RWPE2 (cell line): ENCODE results near the gene ZNF423.

Experiments
- ATAC-seq: fragments of 200-7000 bp; cut with Tn5 transposase; 3 replicates; pipeline ENCODE4 v1.9.1; 2021; ENCODE audit warnings: low read depth
- DNase-seq: peaks from one replicate; pipeline ENCODE4 v3.0.0-alpha.2; 2020; ENCODE audit warnings: low spot score
- H3K27ac ChIP-seq: fragments of 450-650 bp; 2 replicates; pipeline ENCODE4 v1.5.1; 2017; ENCODE audit warnings: mild to moderate bottlenecking; ENCODE audit not compliant: poor library complexity, severe bottlenecking
- H3K27me3 ChIP-seq: fragments of 250-450 bp; sonication (Bioruptor Pico); 2 replicates; pipeline ENCODE4 v1.5.1; 2021; ENCODE audit warnings: mild to moderate bottlenecking, moderate library complexity; ENCODE audit not compliant: insufficient read depth, poor library complexity, severe bottlenecking
- H3K36me3 ChIP-seq: fragments of 250-450 bp; sonication (Bioruptor Pico); 2 replicates; pipeline ENCODE4 v1.5.1; 2020; ENCODE audit warnings: low read depth, mild to moderate bottlenecking, moderate library complexity
- H3K4me1 ChIP-seq: fragments of 250-450 bp; sonication (Bioruptor Pico); 2 replicates; pipeline ENCODE4 v1.5.1; 2021; ENCODE audit warnings: mild to moderate bottlenecking, moderate library complexity; ENCODE audit not compliant: insufficient read depth, poor library complexity, severe bottlenecking
- H3K4me3 ChIP-seq: fragments of 250-450 bp; sonication (Bioruptor Pico); 2 replicates; pipeline ENCODE4 v1.5.1; 2021; ENCODE audit warnings: mild to moderate bottlenecking, moderate library complexity; ENCODE audit not compliant: severe bottlenecking
- H3K9me3 ChIP-seq: fragments of 250-450 bp; sonication (Bioruptor Pico); 2 replicates; pipeline ENCODE4 v1.5.1; 2021; ENCODE audit warnings: mild to moderate bottlenecking, moderate library complexity; ENCODE audit not compliant: severe bottlenecking
- CTCF ChIP-seq: fragments of 450-650 bp; IDR thresholded peaks from one replicate; pipeline ENCODE4 v1.5.1; 2017; ENCODE audit warnings: mild to moderate bottlenecking, moderate library complexity; ENCODE audit not compliant: poor library complexity, severe bottlenecking

Gene ZNF423

DNA sequence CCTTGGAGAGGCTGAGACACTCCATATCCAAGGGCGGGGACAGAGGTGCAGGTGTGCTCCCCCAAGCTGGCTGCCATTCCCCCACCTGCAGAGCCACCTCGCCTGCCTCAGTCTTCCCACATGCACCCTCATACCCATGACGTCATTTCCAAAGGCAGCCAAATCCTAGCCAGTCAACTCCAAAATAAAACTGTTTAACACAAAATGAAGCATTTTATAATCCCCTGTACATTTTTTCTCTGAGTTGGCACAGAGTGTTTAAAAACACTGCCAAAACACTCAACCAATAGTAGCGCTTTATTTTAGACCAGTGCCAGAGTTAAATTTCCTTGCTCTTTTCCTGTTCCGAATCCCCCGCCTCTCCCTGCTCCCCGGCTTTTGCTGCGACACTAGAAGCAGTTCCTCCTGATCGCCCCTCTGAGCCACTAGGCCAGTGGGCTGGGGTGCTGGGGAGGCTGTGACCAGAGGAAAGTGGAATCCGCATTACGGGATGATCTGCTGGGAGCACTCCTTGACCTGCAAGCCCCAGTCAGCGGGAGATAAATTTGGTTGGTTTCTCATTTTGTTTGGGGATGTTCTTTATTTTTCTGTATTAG, 139.5 kb downstream of the ZNF423 start:
- Histone ChIP-seq H3K9me3 (no peaks in the 10 kb centered on the region), H3K4me3 (no peak overlapping the region), H3K27me3 (peaks cover 9% of the 10 kb centered on the region), H3K4me1 (no peaks in the 10 kb centered on the region), H3K36me3 (no peaks in the 10 kb centered on the region), H3K27ac (no peak overlapping the region)
- TF ChIP-seq CTCF: no peak
- DNase-seq (no peak), ATAC-seq (no peak)

GRCh38 chr16:49713770-49714169, 142.1 kb downstream of the ZNF423 start:
- H3K27ac ChIP-seq: no peak overlapping the region
- H3K36me3 ChIP-seq: no peaks in the 10 kb centered on the region
- H3K4me3 ChIP-seq: no peak overlapping the region
- no peaks in the 10 kb centered on the region for H3K4me1 ChIP-seq
- DNase-seq: no peak
- peaks cover 6% of the 10 kb centered on the region for H3K27me3 ChIP-seq
- no peak for ATAC-seq
- no peaks in the 10 kb centered on the region for H3K9me3 ChIP-seq
- TF ChIP-seq CTCF: no peak

DNA sequence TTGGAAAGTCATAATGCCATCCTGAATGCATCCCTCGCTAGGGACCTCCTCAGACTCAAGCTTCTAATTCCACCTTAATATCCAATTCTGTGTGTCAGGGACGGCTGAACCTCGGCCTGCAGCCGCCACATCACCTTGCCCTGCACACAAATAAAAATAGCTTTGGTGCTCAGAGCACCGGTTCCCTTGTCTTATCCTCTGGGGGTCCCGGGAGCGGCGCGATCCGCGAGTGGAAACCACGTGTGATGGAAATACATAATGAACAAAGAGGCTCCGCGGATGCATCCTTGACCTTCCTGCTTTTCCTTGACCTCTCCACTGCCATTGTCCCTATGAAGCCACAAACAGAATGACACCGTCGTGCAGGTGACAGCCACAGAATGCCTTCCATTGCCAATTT, 143.4 kb downstream of the ZNF423 start:
- Histone ChIP-seq H3K27ac (no peak overlapping the region), H3K36me3 (no peaks in the 10 kb centered on the region), H3K4me3 (no peak overlapping the region), H3K4me1 (no peaks in the 10 kb centered on the region), H3K9me3 (no peaks in the 10 kb centered on the region), H3K27me3 (peaks cover 6% of the 10 kb centered on the region)
- DNase-seq: no peak
- ATAC-seq: no peak
- TF ChIP-seq CTCF: no peak

- Histone ChIP-seq H3K27ac (no peak overlapping the region), H3K36me3 (no peaks in the 10 kb centered on the region), H3K9me3 (no peaks in the 10 kb centered on the region), H3K27me3 (peaks cover 6% of the 10 kb centered on the region), H3K4me1 (no peaks in the 10 kb centered on the region), H3K4me3 (no peak overlapping the region)
- TF ChIP-seq CTCF: no peak
- no peak for ATAC-seq
- DNase-seq: no peak
Measured at GRCh38 chr16:49712106-49712505, 143.8 kb downstream of the ZNF423 start.

GRCh38 chr16:49709057-49709456, 146.9 kb downstream of the ZNF423 start:
- Histone ChIP-seq H3K27me3 (no peaks in the 10 kb centered on the region), H3K27ac (no peak overlapping the region)

More at GRCh38 chr16:49709057-49709456, 146.9 kb downstream of the ZNF423 start:
- no peak for ATAC-seq
- no peak for DNase-seq
- Histone ChIP-seq H3K36me3 (no peaks in the 10 kb centered on the region), H3K4me3 (no peak overlapping the region), H3K4me1 (no peaks in the 10 kb centered on the region), H3K9me3 (no peaks in the 10 kb centered on the region)
- TF ChIP-seq CTCF: no peak
